IMR-90 (cell line): ENCODE results near the gene ITLN1. TPM values are rescaled to one million over a fixed set of nuclear protein-coding genes. Genes with fewer than 3 reads are reported as not detected.

Experiments used
- ATAC-seq: fragments of 200-7000 bp; cut with Tn5 transposase; 2 replicates; pipeline ENCODE4 v1.9.1; 2020; ENCODE audit warnings: low read depth, mild to moderate bottlenecking, moderate library complexity
- BruUV-seq: library from RNA; stranded (reverse); fragments of 400-500 nt; replicated peaks from 2 replicates; lab custom pipeline; 2021; lab: Mats Ljungman, UMichigan
- CTCF ChIA-PET: fragments of 300-600 bp; formaldehyde crosslinking; extraction: SDS; loops from one replicate; lab custom pipeline; 2021; ENCODE audit warnings: antibody characterized with exemption; lab: Yijun Ruan, JAX
- POLR2A ChIA-PET: fragments of 300-600 bp; sonication (Branson Sonifier 250); formaldehyde crosslinking; loops from one replicate; lab custom pipeline; 2022; ENCODE audit warnings: antibody characterized with exemption; ENCODE audit not compliant: unreplicated experiment; lab: Charles Lee
- DNase-seq: peaks from one replicate; pipeline ENCODE4 v3.0.0; 2013
- H2AFZ ChIP-seq: replicated peaks from 2 replicates; pipeline ENCODE3; 2013; ENCODE audit warnings: low read length, mild to moderate bottlenecking; ENCODE audit not compliant: poor library complexity
- H2AK5ac ChIP-seq: 2 replicates; pipeline ENCODE4 v1.6.1; 2013; ENCODE audit warnings: low read depth, low read length, inconsistent platforms
- H2AK9ac ChIP-seq: replicated peaks from 2 replicates; pipeline ENCODE3; 2013; ENCODE audit warnings: mild to moderate bottlenecking, low read depth, low read length, moderate library complexity; ENCODE audit not compliant: poor library complexity
- H2BK120ac ChIP-seq: 2 replicates; pipeline ENCODE4 v1.6.1; 2013; ENCODE audit warnings: low read depth, low read length, inconsistent platforms
- H2BK15ac ChIP-seq: 3 replicates; pipeline ENCODE4 v1.6.1; 2013; ENCODE audit warnings: low read depth, low read length, inconsistent platforms
- H2BK20ac ChIP-seq: 2 replicates; pipeline ENCODE4 v1.6.1; 2013; ENCODE audit warnings: low read depth, mild to moderate bottlenecking, inconsistent platforms, low read length, moderate library complexity
- H2BK5ac ChIP-seq: 2 replicates; pipeline ENCODE4 v1.6.1; 2013; ENCODE audit warnings: mild to moderate bottlenecking, low read depth, low read length, inconsistent platforms; ENCODE audit not compliant: poor library complexity, severe bottlenecking
- H3K14ac ChIP-seq: replicated peaks from 2 replicates; pipeline ENCODE4 v1.6.1; 2013; ENCODE audit warnings: low read depth, low read length, inconsistent platforms
- H3K18ac ChIP-seq: 2 replicates; pipeline ENCODE4 v1.6.1; 2013; ENCODE audit warnings: low read depth, low read length, control low read depth
- H3K23ac ChIP-seq: 2 replicates; pipeline ENCODE4 v1.6.1; 2013; ENCODE audit warnings: low read depth, low read length, inconsistent platforms
- H3K27ac ChIP-seq: 2 replicates; pipeline ENCODE4 v1.5.1; 2013; ENCODE audit warnings: mild to moderate bottlenecking, control low read depth, low read length; ENCODE audit not compliant: insufficient read depth
- H3K27me3 ChIP-seq: 2 replicates; pipeline ENCODE4 v1.6.1; 2013; ENCODE audit warnings: low read length; ENCODE audit not compliant: control insufficient read depth, insufficient read depth
- H3K36me3 ChIP-seq: 2 replicates; pipeline ENCODE4 v1.6.1; 2013; ENCODE audit warnings: low read length, mixed read lengths; ENCODE audit not compliant: control insufficient read depth, insufficient read depth
- H3K4ac ChIP-seq: 2 replicates; pipeline ENCODE4 v1.6.1; 2013; ENCODE audit warnings: low read depth, low read length, inconsistent platforms
- H3K4me1 ChIP-seq: 2 replicates; pipeline ENCODE4 v1.6.1; 2013; ENCODE audit warnings: low read length, mixed read lengths; ENCODE audit not compliant: control insufficient read depth, insufficient read depth
- H3K4me2 ChIP-seq: 2 replicates; pipeline ENCODE4 v1.6.1; 2013; ENCODE audit warnings: low read depth, mild to moderate bottlenecking, control low read depth, low read length, moderate library complexity
- H3K4me3 ChIP-seq: 2 replicates; pipeline ENCODE4 v1.5.1; 2013; ENCODE audit warnings: low read depth, mild to moderate bottlenecking, control low read depth, low read length, moderate library complexity; ENCODE audit not compliant: insufficient read depth
- H3K56ac ChIP-seq: 2 replicates; pipeline ENCODE4 v1.6.1; 2013; ENCODE audit warnings: low read length, inconsistent platforms; ENCODE audit not compliant: insufficient read depth; ENCODE audit errors: extremely low read depth
- H3K79me1 ChIP-seq, 2 experiments: 2 replicates each; pipeline ENCODE4 v1.6.1; 2013; ENCODE audit warnings: low read length in 2 of 2, inconsistent platforms in 1 of 2, low read depth in 1 of 2
- H3K9ac ChIP-seq: 2 replicates; pipeline ENCODE4 v1.6.1; 2013; ENCODE audit warnings: low read depth, low read length, control low read depth
- H3K9me1 ChIP-seq: 2 replicates; pipeline ENCODE4 v1.6.1; 2013; ENCODE audit warnings: low read length, inconsistent platforms; ENCODE audit not compliant: insufficient read depth
- H3K9me3 ChIP-seq: 2 replicates; pipeline ENCODE4 v1.6.1; 2013; ENCODE audit warnings: low read length; ENCODE audit not compliant: control insufficient read depth, insufficient read depth
- H4K20me1 ChIP-seq: 2 replicates; pipeline ENCODE4 v1.6.1; 2013; ENCODE audit warnings: low read length, inconsistent platforms; ENCODE audit not compliant: insufficient read depth
- H4K5ac ChIP-seq: 2 replicates; pipeline ENCODE4 v1.6.1; 2013; ENCODE audit warnings: mild to moderate bottlenecking, low read depth, low read length, control low read depth
- H4K8ac ChIP-seq, 2 experiments: 2 replicates each; pipeline ENCODE4 v1.6.1; 2013; ENCODE audit warnings: low read depth in 2 of 2, low read length in 2 of 2, control low read depth in 1 of 2, inconsistent platforms in 1 of 2
- H4K91ac ChIP-seq: 2 replicates; pipeline ENCODE4 v1.6.1; 2013; ENCODE audit warnings: low read depth, low read length, inconsistent platforms; ENCODE audit not compliant: insufficient read depth
- CHD1 ChIP-seq: IDR thresholded peaks from 2 replicates; pipeline ENCODE4 v1.6.1; 2012; ENCODE audit warnings: low read depth, low read length, improper control_type of control experiment
- MAFK ChIP-seq: IDR thresholded peaks from 2 replicates; pipeline ENCODE4 v1.6.1; 2012; ENCODE audit warnings: low read depth, low read length, improper control_type of control experiment
- MXI1 ChIP-seq: IDR thresholded peaks from 2 replicates; pipeline ENCODE4 v1.6.1; 2012; ENCODE audit warnings: low read depth, mild to moderate bottlenecking, low read length, moderate library complexity, borderline replicate concordance
- NFE2L2 ChIP-seq: fragments of 150-350 bp; IDR thresholded peaks from 2 replicates; pipeline ENCODE4 v1.6.1; 2016; ENCODE audit warnings: low read depth, mild to moderate bottlenecking, low read length
- POLR2A ChIP-seq: IDR thresholded peaks from 2 replicates; pipeline ENCODE4 v1.6.1; 2012; ENCODE audit warnings: mild to moderate bottlenecking, low read depth, low read length
- RAD21 ChIP-seq: IDR thresholded peaks from 2 replicates; pipeline ENCODE4 v1.6.1; 2012; ENCODE audit warnings: low read length, improper control_type of control experiment
- RFX5 ChIP-seq: IDR thresholded peaks from 2 replicates; pipeline ENCODE4 v1.8.0; 2012; ENCODE audit warnings: low read depth, mild to moderate bottlenecking, low read length, moderate library complexity
- SMC3 ChIP-seq: fragments of 150-350 bp; IDR thresholded peaks from 2 replicates; pipeline ENCODE4 v1.6.1; 2016; ENCODE audit warnings: low read depth, mild to moderate bottlenecking, antibody characterized with exemption, low read length, moderate library complexity
- WGBS, 2 experiments: methylation state at CpG; one replicate each; pipeline versions ENCODE4 v1.1.5 to v1.1.7; 2013; ENCODE audit warnings: missing lambda C conversion rate in 2 of 2; ENCODE audit not compliant: insufficient read length in 1 of 2; ENCODE audit errors: extremely low coverage in 2 of 2; 5-methylcytosine and 5-hydroxymethylcytosine counted together
- dilution Hi-C: fragments of 300-500 bp; cut with HindIII; formaldehyde crosslinking; loops from one replicate; pipeline ENCODE4 v1.14.3; 2018; ENCODE audit warnings: low sequenced_read_pairs; ENCODE audit not compliant: unreplicated experiment
- in situ Hi-C: fragments of 300-500 bp; cut with MboI; formaldehyde crosslinking; loops from 3 replicates; pipeline ENCODE4 v1.14.3; 2019; ENCODE audit warnings: low sequenced_read_pairs, inconsistent platforms, mixed read lengths
- intact Hi-C: fragments of 100-400 bp; cut with micrococcal nuclease; formaldehyde crosslinking; loops from 2 replicates; pipeline ENCODE4 v1.10.0; 2022
- polyA plus RNA-seq, 3 experiments: library from polyadenylated mRNA; depleted of rRNA; stranded (reverse); fragments of >200 nt; gene quantifications; 2 replicates each; pipeline ENCODE4 v1.2.3, GENCODE V29; 2012; ENCODE audit warnings: low replicate concordance in 1 of 3
- total RNA-seq: library from RNA; depleted of rRNA; stranded (reverse); fragments of >200 nt; gene quantifications from 2 replicates; pipeline ENCODE4 v1.2.3, GENCODE V29; 2012
- TF ChIP-seq, protein P1 (sequence below): fragments of 150-350 bp; IDR thresholded peaks from 2 replicates; pipeline ENCODE4 v1.6.1; 2016; ENCODE audit warnings: low read depth, mild to moderate bottlenecking, low read length, moderate library complexity, borderline replicate concordance

Gene ITLN1
- total and polyA plus RNA-seq, 2 of the 4 experiments (the other 2 are of a cell fraction): not detected

DNA sequence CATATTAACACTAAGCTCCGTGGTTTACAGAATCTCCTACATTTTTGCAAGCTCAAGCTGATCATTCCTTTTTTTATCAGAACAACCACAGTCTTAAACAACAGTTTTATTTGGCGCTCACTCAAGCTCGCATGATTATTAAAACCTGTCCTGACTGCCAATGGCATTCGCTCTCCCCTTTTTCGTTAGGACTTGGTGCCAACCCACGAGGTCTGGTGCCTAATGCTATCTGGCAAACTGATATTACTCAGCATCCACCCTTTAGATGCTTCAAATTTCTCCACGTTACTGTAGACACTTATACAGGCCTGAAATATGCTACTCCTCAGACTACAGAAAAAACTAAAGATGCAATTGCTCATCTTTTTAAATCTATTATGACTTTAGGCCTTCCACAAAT, 23.0 kb upstream of the ITLN1 start:
- dilution Hi-C loops: no loop called here
- Histone ChIP-seq H3K9me1 (no peaks in the 10 kb centered on the region), H3K27me3 (no peaks in the 10 kb centered on the region; the same call in 1 of the 2 replicates), H3K56ac (no peak overlapping the region), H2AK5ac (no peak overlapping the region), H3K14ac (no peak overlapping the region), H3K27ac (no peak overlapping the region), H3K4me2 (no peak overlapping the region), H3K18ac (no peak overlapping the region), H2AFZ (no peak overlapping the region), H3K23ac (no peak overlapping the region), H2BK120ac (no peak overlapping the region), H3K9me3 (no peaks in the 10 kb centered on the region), H2BK20ac (no peak overlapping the region), H2BK5ac (no peak overlapping the region), H4K91ac (no peak overlapping the region), H3K4ac (no peak overlapping the region), H3K79me1 (no peaks in the 10 kb centered on the region), H4K8ac (no peak overlapping the region), H3K4me1 (no peaks in the 10 kb centered on the region), H2BK15ac (no peak overlapping the region), H4K5ac (no peak overlapping the region), H4K20me1 (no peaks in the 10 kb centered on the region), H3K4me3 (no peak overlapping the region), H2AK9ac (no peak overlapping the region), H3K9ac (no peak overlapping the region), H3K36me3 (no peaks in the 10 kb centered on the region)
- DNase-seq: no peak
- intact Hi-C loops: no loop called here
- no peak for ATAC-seq
- ChIA-PET CTCF (no interaction called here), POLR2A (no interaction called here)
- TF ChIP-seq POLR2A: no peak
- TF ChIP-seq NFE2L2: no peak
- no peak for TF ChIP-seq RFX5
- TF ChIP-seq MXI1: no peak
- no peak for TF ChIP-seq MAFK
- TF ChIP-seq SMC3: no peak
- no peak for TF ChIP-seq RAD21
- no peak for TF ChIP-seq CHD1
- TF ChIP-seq, protein P1, sequence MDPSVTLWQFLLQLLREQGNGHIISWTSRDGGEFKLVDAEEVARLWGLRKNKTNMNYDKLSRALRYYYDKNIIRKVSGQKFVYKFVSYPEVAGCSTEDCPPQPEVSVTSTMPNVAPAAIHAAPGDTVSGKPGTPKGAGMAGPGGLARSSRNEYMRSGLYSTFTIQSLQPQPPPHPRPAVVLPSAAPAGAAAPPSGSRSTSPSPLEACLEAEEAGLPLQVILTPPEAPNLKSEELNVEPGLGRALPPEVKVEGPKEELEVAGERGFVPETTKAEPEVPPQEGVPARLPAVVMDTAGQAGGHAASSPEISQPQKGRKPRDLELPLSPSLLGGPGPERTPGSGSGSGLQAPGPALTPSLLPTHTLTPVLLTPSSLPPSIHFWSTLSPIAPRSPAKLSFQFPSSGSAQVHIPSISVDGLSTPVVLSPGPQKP: no peak
- no TSS peak for BruUV-seq
- 30% methylated on average over 5 of the region's 7 CpGs; no CpG with 5 or more reads in 1 of the 2 experiments for WGBS, 2 experiments
- in situ Hi-C loops: no loop called here
